ENCODE results near the gene ZSCAN5A. TPM values are rescaled to one million over a fixed set of nuclear protein-coding genes. Genes with fewer than 3 reads are reported as not detected.

Gene ZSCAN5A
- total and polyA plus RNA-seq, 2 of the 13 experiments (the other 11 are each of a cell fraction or from before 2014, with no cell fraction given): 9.5 to 17.8 TPM

DNA sequence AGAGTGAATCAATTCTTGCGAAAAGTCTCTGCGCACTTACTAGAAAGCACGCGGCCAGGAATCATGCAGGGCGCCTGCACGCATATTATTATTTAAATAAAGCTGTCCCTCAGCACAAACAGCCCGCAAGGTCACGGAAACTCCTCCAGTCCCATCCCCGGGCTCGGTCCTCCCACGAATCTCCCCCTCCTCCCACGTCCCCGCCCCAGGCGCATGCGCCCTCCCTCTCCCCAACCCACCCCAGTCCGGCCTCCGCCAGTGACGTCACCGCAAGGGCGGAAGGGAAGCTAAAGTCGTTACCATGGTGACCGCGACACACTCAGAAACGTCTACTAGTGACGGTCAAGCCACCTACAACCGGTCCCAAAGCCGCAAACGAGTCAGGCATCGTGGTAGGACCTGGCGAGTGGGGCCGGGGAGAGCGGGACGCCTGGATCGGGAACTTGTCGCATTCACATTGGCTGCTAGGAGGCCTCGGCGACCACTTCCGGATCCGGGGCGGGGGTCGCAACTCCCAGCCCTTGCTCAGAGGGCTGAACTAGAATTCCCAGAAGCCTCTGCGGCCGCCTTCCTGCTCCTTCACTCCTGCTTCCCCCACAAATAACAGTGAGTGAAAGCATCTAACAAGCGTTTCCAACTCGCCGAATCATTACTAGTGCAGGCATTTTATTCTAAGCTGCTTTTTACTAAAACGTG, at the start of gene ZSCAN5A (continued):
- peak; percentile 60 for TF ChIP-seq HDAC1 (CRISPR knock-in tag; IDR thresholded peaks at IDR 0.05)
- no peak; the same call in 1 of the 2 replicates for TF ChIP-seq HNF1B (CRISPR knock-in tag; IDR thresholded peaks at IDR 0.05)
- TF ChIP-seq TGIF2 (CRISPR knock-in tag; IDR thresholded peaks at IDR 0.05): peak; percentile 80; the same call in 1 of the 2 replicates
- no peak for TF ChIP-seq NFIC (IDR thresholded peaks at IDR 0.05; ENCODE audit: low read length)
- peak; percentile 26; the same call in 1 of the 2 replicates for TF ChIP-seq BRD4 (CRISPR knock-in tag; IDR thresholded peaks at IDR 0.05)
- TF ChIP-seq ZNF512B (CRISPR knock-in tag; IDR thresholded peaks at IDR 0.05; ENCODE audit: borderline replicate concordance): no peak
- peak; percentile 16; the same call in 1 of the 2 replicates for TF ChIP-seq ESRRA (CRISPR knock-in tag; IDR thresholded peaks at IDR 0.05; ENCODE audit: low read depth)
- TF ChIP-seq ASH2L (IDR thresholded peaks at IDR 0.05; ENCODE audit: insufficient read length, low read depth, low read length): peak; percentile 25
- TF ChIP-seq, protein P1, sequence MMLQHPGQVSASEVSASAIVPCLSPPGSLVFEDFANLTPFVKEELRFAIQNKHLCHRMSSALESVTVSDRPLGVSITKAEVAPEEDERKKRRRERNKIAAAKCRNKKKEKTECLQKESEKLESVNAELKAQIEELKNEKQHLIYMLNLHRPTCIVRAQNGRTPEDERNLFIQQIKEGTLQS (CRISPR knock-in tag; IDR thresholded peaks at IDR 0.05): peak; percentile 75; the same call in 1 of the 2 replicates
- no peak for TF ChIP-seq PAF1 (CRISPR knock-in tag; IDR thresholded peaks at IDR 0.05)
- TF ChIP-seq, protein P2, sequence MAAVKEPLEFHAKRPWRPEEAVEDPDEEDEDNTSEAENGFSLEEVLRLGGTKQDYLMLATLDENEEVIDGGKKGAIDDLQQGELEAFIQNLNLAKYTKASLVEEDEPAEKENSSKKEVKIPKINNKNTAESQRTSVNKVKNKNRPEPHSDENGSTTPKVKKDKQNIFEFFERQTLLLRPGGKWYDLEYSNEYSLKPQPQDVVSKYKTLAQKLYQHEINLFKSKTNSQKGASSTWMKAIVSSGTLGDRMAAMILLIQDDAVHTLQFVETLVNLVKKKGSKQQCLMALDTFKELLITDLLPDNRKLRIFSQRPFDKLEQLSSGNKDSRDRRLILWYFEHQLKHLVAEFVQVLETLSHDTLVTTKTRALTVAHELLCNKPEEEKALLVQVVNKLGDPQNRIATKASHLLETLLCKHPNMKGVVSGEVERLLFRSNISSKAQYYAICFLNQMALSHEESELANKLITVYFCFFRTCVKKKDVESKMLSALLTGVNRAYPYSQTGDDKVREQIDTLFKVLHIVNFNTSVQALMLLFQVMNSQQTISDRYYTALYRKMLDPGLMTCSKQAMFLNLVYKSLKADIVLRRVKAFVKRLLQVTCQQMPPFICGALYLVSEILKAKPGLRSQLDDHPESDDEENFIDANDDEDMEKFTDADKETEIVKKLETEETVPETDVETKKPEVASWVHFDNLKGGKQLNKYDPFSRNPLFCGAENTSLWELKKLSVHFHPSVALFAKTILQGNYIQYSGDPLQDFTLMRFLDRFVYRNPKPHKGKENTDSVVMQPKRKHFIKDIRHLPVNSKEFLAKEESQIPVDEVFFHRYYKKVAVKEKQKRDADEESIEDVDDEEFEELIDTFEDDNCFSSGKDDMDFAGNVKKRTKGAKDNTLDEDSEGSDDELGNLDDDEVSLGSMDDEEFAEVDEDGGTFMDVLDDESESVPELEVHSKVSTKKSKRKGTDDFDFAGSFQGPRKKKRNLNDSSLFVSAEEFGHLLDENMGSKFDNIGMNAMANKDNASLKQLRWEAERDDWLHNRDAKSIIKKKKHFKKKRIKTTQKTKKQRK (IDR thresholded peaks at IDR 0.05; ENCODE audit: low read length): no peak
- TF ChIP-seq, protein P3, sequence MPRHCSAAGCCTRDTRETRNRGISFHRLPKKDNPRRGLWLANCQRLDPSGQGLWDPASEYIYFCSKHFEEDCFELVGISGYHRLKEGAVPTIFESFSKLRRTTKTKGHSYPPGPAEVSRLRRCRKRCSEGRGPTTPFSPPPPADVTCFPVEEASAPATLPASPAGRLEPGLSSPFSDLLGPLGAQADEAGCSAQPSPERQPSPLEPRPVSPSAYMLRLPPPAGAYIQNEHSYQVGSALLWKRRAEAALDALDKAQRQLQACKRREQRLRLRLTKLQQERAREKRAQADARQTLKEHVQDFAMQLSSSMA (CRISPR knock-in tag; IDR thresholded peaks at IDR 0.05): peak; percentile 26; the same call in 1 of the 2 replicates
- 0 out of 2 replicates have a peak, but pooled peaks have one; percentile 51 for TF ChIP-seq ZNF704 (CRISPR knock-in tag; IDR thresholded peaks at IDR 0.05; ENCODE audit: borderline replicate concordance)
- TF ChIP-seq ZFY (CRISPR knock-in tag; IDR thresholded peaks at IDR 0.05): peak; percentile 86
- TF ChIP-seq HCFC1 (IDR thresholded peaks at IDR 0.05; ENCODE audit: low read depth, low read length): peak; percentile 79
- no peak for TF ChIP-seq ZNF83 (CRISPR knock-in tag; IDR thresholded peaks at IDR 0.05; ENCODE audit: borderline replicate concordance)
- no peak for TF ChIP-seq RNF2 (conservative IDR thresholded peaks at IDR 0.05; ENCODE audit: low read depth)

All from HepG2 (cell line).